Endothelial cell of umbilical vein (primary cell): ENCODE measurements around the gene NCK1.

ENCODE experiments used
- EZH2 ChIP-seq: IDR thresholded peaks from 2 replicates; pipeline ENCODE4 v1.6.1; 2012; ENCODE audit warnings: borderline replicate concordance, low read depth, mild to moderate bottlenecking, moderate library complexity, low read length, inconsistent platforms; ENCODE audit not compliant: severe bottlenecking
- POLR2A ChIP-seq: IDR thresholded peaks from 2 replicates; pipeline ENCODE4 v1.6.1; 2012; ENCODE audit warnings: low read depth, mild to moderate bottlenecking, control low read depth, low read length
- POLR2AphosphoS5 ChIP-seq: IDR thresholded peaks from 2 replicates; pipeline ENCODE4 v1.6.1; 2012; ENCODE audit warnings: low read depth, mild to moderate bottlenecking, control low read depth, low read length, moderate library complexity; ENCODE audit not compliant: insufficient read depth
- TF ChIP-seq, protein P1 (sequence below), 2 donors: IDR thresholded peaks; 1 replicate in 1 of 2; 2 replicates in 1 of 2; pipeline ENCODE4 v1.5.1; 2011; ENCODE audit warnings: low read length in 2 of 2, mild to moderate bottlenecking in 2 of 2, moderate library complexity in 2 of 2, control low read depth in 1 of 2, inconsistent platforms in 1 of 2, low read depth in 1 of 2; ENCODE audit not compliant: insufficient read depth in 1 of 2; ENCODE audit errors: extremely low read depth in 1 of 2
- TF ChIP-seq, protein P2 (sequence below): IDR thresholded peaks from 2 replicates; pipeline ENCODE4 v1.6.1; 2011; ENCODE audit not compliant: insufficient read depth, insufficient read length

DNA sequence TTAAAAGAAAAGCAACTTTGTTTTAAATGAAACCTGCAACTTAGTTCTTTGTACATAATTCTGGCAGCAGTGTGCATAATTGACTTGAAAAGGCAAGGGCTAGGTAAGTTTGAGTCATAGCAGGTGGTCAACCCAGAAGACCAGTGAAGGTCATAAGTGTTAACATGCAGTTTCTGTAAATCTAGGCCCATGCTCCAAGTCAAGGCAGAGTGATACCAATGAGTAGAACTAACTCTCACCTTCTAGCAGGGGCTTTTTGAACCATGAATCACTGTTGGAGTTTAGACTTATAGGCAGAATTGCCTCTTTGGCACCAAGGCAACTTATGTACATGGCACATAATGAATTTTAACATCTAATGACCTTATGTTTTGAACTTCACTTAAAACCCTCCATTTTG lies 66.2 kb downstream of the NCK1 start:
- no peak for TF ChIP-seq EZH2
- TF ChIP-seq, protein P1, sequence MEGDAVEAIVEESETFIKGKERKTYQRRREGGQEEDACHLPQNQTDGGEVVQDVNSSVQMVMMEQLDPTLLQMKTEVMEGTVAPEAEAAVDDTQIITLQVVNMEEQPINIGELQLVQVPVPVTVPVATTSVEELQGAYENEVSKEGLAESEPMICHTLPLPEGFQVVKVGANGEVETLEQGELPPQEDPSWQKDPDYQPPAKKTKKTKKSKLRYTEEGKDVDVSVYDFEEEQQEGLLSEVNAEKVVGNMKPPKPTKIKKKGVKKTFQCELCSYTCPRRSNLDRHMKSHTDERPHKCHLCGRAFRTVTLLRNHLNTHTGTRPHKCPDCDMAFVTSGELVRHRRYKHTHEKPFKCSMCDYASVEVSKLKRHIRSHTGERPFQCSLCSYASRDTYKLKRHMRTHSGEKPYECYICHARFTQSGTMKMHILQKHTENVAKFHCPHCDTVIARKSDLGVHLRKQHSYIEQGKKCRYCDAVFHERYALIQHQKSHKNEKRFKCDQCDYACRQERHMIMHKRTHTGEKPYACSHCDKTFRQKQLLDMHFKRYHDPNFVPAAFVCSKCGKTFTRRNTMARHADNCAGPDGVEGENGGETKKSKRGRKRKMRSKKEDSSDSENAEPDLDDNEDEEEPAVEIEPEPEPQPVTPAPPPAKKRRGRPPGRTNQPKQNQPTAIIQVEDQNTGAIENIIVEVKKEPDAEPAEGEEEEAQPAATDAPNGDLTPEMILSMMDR (IDR thresholded peaks at IDR 0.05; ENCODE audit: extremely low read depth in 1 of 2, insufficient read depth in 1 of 2, low read depth in 1 of 2, low read length in 2 of 2): no peak
- TF ChIP-seq POLR2A: no peak
- TF ChIP-seq, protein P2, sequence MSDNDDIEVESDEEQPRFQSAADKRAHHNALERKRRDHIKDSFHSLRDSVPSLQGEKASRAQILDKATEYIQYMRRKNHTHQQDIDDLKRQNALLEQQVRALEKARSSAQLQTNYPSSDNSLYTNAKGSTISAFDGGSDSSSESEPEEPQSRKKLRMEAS: no peak
- no peak for TF ChIP-seq POLR2AphosphoS5
